ENCODE measurements around the gene ISM1. TPM values are rescaled to one million over a fixed set of nuclear protein-coding genes. Genes with fewer than 3 reads are reported as not detected.

Gene ISM1
- total RNA-seq, 1 experiment from 2014 or later, result not detected

- Mint-ChIP-seq H3K27me3 (ENCODE audit: unreplicated experiment) (peaks cover 43% of the 10 kb centered on the region), H3K4me1 (ENCODE audit: low read depth, unreplicated experiment) (no peaks in the 10 kb centered on the region), H3K36me3 (ENCODE audit: insufficient read depth, unreplicated experiment) (no peaks in the 10 kb centered on the region), H3K27ac (ENCODE audit: unreplicated experiment) (no peak overlapping the region), H3K9me3 (ENCODE audit: low read depth, unreplicated experiment) (no peaks in the 10 kb centered on the region), H3K4me3 (ENCODE audit: low read depth, unreplicated experiment) (no peak overlapping the region)
- no peak for TF ChIP-seq CTCF (IDR thresholded peaks at IDR 0.05; ENCODE audit: unreplicated experiment)
- CTCF ChIA-PET, result no interaction called here
- intact Hi-C loops (cut with micrococcal nuclease; ENCODE audit: unreplicated experiment), result no loop called here
- DNase-seq, result no peak
- BruUV-seq (replicated peaks), result no TSS peak
These were observed 38.1 kb upstream of the ISM1 start for GRCh38 chr20:13183005-13183404.

GRCh38 chr20:13186043-13186774, 34.9 kb upstream of the ISM1 start:
- no peaks in the 10 kb centered on the region for H3K9me3 Mint-ChIP-seq (ENCODE audit: low read depth, unreplicated experiment)
- DNase-seq, result no peak
- no peaks in the 10 kb centered on the region for H3K4me1 Mint-ChIP-seq (ENCODE audit: low read depth, unreplicated experiment)
- intact Hi-C loops (cut with micrococcal nuclease; ENCODE audit: unreplicated experiment), result no loop called here
- no TSS peak for BruUV-seq (replicated peaks)
- H3K4me3 Mint-ChIP-seq (ENCODE audit: low read depth, unreplicated experiment), result no peak overlapping the region
- H3K27me3 Mint-ChIP-seq (ENCODE audit: unreplicated experiment), result peaks cover 43% of the 10 kb centered on the region
- no peak overlapping the region for H3K27ac Mint-ChIP-seq (ENCODE audit: unreplicated experiment)
- TF ChIP-seq CTCF (IDR thresholded peaks at IDR 0.05; ENCODE audit: unreplicated experiment), result no peak
- CTCF ChIA-PET, result no interaction called here
- no peaks in the 10 kb centered on the region for H3K36me3 Mint-ChIP-seq (ENCODE audit: insufficient read depth, unreplicated experiment)

GRCh38 chr20:13187899-13188298, 33.2 kb upstream of the ISM1 start:
- CTCF ChIA-PET, result no interaction called here
- Mint-ChIP-seq H3K4me1 (ENCODE audit: low read depth, unreplicated experiment) (no peaks in the 10 kb centered on the region), H3K9me3 (ENCODE audit: low read depth, unreplicated experiment) (no peaks in the 10 kb centered on the region), H3K27me3 (ENCODE audit: unreplicated experiment) (peaks cover 26% of the 10 kb centered on the region), H3K36me3 (ENCODE audit: insufficient read depth, unreplicated experiment) (no peaks in the 10 kb centered on the region), H3K4me3 (ENCODE audit: low read depth, unreplicated experiment) (no peak overlapping the region), H3K27ac (ENCODE audit: unreplicated experiment) (no peak overlapping the region)
- no peak for DNase-seq
- BruUV-seq (replicated peaks), result no TSS peak
- TF ChIP-seq CTCF (IDR thresholded peaks at IDR 0.05; ENCODE audit: unreplicated experiment), result no peak
- intact Hi-C loops (cut with micrococcal nuclease; ENCODE audit: unreplicated experiment), result no loop called here

GRCh38 chr20:13199279-13199678, 21.8 kb upstream of the ISM1 start:
- no peak for DNase-seq
- Mint-ChIP-seq H3K4me3 (ENCODE audit: low read depth, unreplicated experiment) (no peak overlapping the region), H3K4me1 (ENCODE audit: low read depth, unreplicated experiment) (no peaks in the 10 kb centered on the region), H3K9me3 (ENCODE audit: low read depth, unreplicated experiment) (no peaks in the 10 kb centered on the region), H3K27me3 (ENCODE audit: unreplicated experiment) (no peaks in the 10 kb centered on the region), H3K36me3 (ENCODE audit: insufficient read depth, unreplicated experiment) (no peaks in the 10 kb centered on the region), H3K27ac (ENCODE audit: unreplicated experiment) (no peak overlapping the region)
- BruUV-seq (replicated peaks), result no TSS peak
- intact Hi-C loops (cut with micrococcal nuclease; ENCODE audit: unreplicated experiment), result no loop called here
- CTCF ChIA-PET, result no interaction called here
- TF ChIP-seq CTCF (IDR thresholded peaks at IDR 0.05; ENCODE audit: unreplicated experiment), result no peak
